GM21360 (cell line): ENCODE measurements around the gene ERN1.

ENCODE experiments used
- ATAC-seq: cut with Tn5 transposase; IDR thresholded peaks from one replicate; pipeline ENCODE4 v1.9.1; 2021; ENCODE audit warnings: mild to moderate bottlenecking, moderate library complexity; ENCODE audit not compliant: unreplicated experiment

ERN1 gene

GRCh38 chr17:64064331-64064730 lies 65.6 kb downstream of the ERN1 start:
- no peak for ATAC-seq

DNA sequence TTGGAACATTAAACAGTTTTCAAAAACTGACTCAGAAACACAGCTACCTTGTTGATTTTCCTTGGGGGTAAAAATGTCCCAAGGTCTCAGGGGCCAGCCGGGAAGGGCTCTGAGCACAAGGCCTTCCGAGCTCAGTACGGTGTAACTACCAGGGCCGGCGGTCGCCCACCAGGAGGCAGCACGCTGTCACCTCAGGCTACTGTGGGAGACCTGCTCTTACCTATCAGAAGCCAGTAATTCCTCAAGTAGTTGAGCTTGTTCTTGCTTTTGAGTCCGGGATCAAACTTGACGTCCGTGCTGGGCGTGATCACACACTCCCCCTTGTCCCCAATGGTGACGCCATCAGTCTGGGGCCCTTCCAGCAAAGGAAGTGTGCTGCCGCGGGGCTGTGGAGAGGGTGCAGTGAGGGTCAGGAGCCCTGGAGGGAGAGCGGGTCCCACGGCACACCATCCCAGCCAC lies 66.1 kb downstream of the ERN1 start:
- no peak for ATAC-seq

- no peak for ATAC-seq
Measured at GRCh38 chr17:64063088-64063487, 66.9 kb downstream of the ERN1 start.

- no peak for ATAC-seq
Measured at GRCh38 chr17:64061178-64061898, 68.6 kb downstream of the ERN1 start.

DNA sequence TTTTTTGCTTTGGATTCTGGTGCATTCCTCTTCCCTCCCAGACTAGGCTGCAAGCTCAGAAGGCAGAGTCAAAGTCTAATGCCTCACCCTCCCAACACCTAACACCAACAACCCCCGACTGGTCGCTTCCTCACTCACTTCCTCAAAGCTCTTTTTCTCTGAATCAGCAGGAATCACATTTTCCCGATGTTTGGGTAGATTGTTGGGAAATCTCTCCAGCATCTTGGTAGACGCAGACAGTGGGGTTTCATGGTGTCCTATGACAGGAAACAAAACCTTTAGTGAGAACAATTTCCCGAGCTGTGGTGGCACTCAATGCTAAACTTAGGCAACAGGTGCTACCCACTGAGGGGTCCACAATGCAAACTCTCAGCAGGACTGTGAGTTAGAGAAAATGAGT lies 69.6 kb downstream of the ERN1 start:
- ATAC-seq = no peak

- no peak for ATAC-seq
Measured at GRCh38 chr17:64059756-64060155, 70.2 kb downstream of the ERN1 start.

- no peak for ATAC-seq
Measured at GRCh38 chr17:64058621-64059020, 71.3 kb downstream of the ERN1 start.

- ATAC-seq = no peak
Measured at GRCh38 chr17:64057701-64058263, 72.2 kb downstream of the ERN1 start.

GRCh38 chr17:64056269-64057005 lies 73.5 kb downstream of the ERN1 start:
- ATAC-seq = peak; percentile 55

DNA sequence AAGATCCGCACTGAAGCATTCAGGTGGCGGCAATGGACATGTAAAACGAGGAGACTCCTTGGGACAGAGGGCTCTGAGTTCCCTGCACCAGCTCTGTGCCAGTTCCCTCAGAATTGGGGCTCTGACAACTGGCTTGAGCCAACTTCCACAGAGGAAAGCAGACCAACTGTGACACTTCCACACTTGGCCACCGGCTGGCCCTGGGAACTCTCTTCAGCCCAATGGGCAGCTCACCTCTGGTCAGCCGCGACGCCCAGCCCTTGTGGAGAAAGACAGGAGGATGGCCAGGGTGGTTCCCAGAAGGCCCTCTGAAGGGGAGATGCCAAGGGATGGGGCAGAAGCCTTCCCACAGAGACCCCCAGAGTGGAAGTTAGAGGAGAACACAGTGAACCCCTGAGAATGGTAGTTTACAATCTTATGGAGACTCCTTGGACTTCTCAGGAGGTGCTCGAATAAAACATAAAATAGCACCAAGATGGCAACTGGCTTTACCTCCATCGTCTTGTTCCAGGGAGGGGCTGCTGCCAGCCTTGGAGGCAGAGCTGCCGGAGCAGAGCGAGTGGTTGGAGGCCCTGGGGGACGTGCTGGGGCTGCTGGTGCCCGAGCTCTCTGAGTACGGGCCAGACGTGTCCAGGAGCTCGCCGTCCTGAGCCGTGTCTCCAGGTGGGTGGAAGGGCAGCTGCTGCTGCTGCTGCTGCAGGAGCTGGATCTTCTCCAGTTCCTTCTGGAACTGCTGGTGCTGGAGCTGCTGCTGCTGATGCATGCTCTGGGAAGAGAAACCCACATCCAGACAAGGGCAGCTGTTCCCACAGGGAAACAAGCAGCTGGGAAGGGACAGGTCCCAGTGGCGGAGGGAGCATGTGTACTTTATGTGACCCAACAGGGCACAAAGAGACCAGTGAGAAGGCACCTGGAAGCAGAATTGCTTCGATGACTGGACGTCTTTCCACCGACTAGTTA lies 74.5 kb downstream of the ERN1 start:
- no peak for ATAC-seq

DNA sequence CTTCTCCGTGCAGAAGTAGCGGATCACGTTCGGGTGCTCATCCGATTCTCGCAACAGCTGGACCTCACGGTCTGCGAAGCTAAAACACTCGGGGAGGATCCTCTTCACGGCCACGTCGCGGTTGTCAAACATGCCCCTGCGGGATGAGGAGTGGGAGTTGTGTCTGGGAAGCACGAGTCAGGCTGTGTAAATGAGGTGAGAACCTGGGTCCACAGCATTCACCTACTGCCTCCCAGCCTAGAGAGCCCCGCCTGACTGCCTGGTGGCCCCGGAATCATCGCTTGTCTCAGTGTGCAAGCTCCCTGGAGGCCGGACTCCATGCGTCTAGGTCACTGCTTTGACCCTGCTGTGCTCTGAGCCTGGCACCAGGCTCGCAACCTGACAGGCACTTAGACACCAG lies 75.6 kb downstream of the ERN1 start:
- no peak for ATAC-seq

- no peak for ATAC-seq
Measured at GRCh38 chr17:64053101-64053500, 76.8 kb downstream of the ERN1 start.

GRCh38 chr17:64051153-64051552 lies 78.8 kb downstream of the ERN1 start:
- no peak for ATAC-seq

DNA sequence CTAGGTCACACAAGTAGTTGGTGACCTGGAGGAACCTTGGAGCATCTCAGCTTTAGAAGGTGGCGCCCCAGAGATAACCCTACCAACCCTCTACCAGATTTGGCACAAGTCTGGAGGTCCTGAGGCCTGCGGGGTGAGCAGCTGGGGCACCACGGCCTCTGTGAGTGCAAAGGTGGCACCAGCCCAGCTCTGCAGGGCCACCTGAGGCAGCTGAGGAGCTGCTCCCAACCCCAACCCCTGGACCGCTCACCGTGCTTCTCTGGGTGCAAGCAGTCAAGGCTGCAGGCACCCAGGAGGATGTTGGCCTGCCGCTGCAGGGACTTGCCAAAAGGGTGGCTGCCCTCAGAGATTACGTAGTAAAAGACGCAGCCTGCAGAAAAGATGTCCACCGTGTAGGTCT lies 81.1 kb downstream of the ERN1 start:
- ATAC-seq = no peak

DNA sequence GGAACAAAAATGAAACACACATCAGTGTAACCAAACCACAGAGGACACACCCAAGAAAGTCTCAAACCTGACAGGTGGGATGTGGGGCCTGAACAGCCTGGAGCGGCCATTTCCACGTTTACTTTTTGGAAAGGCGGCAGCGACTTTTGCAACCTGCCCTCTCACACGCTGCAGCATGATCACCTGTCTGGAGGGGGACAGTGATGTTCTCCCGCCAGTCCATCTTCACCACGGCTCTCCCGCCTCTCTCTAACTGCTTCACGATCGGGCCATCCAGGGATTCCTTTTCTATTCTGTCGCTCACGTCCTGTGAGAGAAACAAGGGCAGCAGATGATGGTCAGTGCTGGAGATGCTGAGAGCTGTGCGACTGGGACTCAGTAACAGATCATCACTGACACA lies 84.8 kb downstream of the ERN1 start:
- ATAC-seq = no peak

DNA sequence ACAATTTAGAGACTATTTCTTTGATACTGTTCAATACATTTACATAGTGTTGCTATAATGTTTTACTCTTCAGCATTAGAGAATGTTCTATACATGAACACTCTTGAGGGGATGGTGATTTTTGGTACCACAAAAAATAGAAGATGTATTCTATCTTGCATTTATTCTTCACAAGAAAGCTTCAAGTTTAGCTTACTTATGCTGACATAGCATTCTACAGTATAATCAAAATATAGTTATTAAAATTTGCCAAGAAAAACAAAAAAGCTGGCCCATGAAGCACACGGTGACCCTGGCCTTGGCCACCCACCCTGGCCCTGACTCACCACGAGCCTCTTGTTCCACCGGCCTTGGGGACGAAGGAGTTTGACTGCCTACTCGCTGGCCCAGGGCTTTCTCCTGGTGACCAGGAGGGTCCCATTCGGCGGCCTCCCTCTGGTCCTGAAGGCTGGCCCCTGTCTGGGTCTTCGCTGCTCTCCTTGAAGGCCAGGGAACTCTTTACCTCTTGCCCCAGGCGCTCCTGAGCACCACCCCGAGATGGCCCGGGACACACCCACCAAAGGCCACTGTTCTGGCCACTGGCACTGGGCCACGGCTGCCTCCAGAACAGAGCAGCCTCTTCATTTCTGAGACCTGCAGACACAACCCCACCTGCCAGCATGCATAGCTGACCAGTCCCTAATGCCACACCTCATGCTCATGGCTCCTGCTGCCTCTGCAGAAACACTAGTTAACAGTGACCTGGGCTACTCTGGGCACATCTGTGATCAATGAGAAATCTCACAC lies 87.1 kb downstream of the ERN1 start:
- no peak for ATAC-seq

DNA sequence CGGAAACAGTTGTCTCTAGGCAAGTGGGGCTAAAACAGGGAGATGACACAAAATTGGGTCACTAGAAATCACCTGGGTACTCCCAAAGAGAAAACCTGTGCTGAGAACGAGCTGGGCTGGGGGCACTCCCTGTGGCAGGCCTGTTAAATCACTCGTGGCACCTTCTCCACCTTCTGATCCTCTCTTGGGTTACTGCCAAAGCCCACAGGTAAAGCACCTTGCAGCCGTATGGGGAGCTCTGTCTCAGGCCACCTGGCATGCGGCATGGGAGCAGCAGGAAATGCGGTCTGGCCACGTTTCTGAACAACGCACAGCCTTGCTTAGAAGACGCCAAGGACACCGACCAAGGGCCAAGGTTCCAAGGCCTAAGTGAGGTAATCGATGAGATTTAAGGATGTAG lies 88.0 kb downstream of the ERN1 start:
- no peak for ATAC-seq

DNA sequence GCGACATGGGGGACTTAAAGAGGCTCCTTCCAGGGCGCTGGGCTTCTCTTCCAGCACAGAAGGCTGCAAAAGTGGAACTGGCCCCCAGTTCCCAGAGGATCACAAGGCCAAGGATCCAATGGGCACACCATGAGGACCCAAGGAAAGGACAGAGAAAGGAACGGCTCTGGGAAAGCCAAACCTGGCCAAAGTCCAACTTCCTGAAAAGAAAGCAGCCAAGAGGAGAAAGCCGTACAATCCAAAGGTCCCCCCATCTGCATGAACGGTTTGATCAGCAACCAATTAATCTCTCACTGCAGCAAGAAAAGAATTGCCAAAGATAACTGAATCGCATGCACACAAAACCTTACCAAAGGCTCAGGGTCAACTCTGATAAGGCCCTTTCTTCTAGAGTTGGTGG lies 89.7 kb downstream of the ERN1 start:
- no peak for ATAC-seq

DNA sequence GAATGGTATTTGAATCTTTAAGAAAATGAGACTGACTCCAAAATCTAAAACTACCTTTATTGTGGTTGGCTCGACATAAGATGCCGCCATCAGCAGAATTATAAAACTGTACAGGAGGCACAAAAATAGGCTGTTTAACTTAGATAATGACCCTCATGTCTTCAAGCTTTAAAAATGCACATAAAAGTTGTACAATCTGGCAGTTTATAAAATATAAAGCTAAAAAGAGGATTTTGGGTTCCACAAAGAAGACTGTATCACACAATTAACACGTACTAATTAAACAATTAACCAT lies 90.9 kb downstream of the ERN1 start:
- ATAC-seq = no peak

DNA sequence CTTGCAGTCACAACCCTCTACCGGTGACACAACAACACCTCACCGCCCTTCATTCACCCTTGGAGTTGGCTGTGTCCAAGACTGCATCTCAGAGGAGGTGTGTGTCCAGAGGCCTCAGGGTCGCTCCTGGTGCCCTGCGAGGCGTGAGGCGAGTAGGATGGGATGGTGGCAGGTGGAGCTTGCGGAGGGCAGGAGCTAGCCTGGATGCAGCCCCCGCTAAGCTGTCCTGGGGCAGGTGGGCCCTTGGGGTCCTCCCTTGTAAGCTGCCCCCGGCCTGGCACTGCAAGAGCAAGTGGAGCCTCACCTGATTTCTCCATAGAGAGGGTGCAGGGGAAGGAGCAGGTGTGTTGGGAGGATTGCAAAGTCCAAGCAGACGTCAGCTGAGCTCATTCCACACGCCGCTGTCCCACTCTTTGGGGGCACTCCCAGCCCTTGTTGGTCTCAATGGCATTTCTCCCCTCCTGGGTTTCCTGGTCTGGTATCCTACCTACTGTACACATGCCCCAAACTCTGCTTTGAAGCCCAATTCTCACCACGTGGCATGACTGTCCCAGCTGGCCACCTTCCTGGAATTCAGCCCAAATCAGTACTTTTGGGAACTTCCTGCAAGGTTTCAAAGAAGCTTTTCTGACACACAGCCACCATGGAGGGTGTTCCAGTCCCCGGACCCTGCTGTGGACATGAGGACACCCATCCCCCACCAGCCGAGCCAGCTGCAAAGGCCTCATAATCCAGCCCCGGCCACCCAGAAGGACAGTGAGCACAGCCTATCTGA lies 91.4 kb downstream of the ERN1 start:
- ATAC-seq = no peak
